Amniotic stem cell (primary cell): ENCODE results near the gene CORO7.

Source experiments
- DNase-seq: peaks from one replicate; lab custom pipeline; 2025; lab: John Stamatoyannopoulos, UW

The CORO7 gene

DNA sequence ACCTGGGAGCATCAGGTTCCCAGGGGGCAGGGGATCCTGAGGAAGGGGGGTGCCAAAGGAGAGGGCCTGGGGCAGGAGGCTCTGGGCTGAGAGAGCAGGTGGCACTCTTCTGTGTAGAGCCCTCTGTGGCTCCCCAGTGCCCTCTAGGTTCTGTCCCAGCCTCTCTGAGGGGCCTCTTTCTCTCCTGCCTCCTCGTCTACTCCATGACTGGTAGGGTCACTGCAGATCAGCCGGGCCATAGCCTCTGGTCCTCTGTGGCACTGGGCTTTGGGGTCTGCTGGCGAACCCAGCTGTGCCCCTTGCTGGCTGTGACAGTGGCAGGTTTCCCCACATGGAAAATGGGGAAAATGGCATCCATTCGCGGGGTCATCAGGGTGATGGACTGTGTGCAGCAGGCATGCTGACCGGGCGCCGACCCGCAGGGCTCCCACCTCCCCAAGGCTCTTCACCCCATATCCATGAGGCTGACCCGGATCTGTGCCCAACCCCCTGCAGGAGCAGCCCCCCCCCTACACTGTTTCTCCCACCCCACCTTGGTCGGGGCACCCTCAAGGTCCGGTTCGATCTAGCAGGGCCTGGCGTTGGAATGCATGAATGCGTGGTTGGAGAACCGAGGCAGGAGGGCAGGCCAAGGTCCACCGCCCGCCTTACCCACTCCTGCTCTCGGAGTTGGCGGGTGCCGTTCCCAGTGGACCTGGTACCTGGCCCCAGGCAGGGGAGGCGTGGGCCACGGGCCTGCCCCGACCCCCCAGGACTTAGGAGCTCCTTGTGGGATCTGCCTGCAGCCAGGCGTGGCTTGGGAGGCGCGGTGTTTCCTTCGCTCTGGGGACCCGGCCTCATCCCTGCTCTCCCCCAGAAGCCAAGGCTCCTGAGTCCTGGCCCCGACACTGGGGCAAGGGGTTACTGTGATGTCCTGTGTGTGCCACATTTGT is 94.0 kb downstream of the CORO7 start:
- no peak for DNase-seq

- DNase-seq: no peak
These were observed 94.9 kb downstream of the CORO7 start for GRCh38 chr16:4321286-4322120.

- DNase-seq: no peak
These were observed 95.7 kb downstream of the CORO7 start for GRCh38 chr16:4320571-4321137.

GRCh38 chr16:4319454-4320421 is 96.7 kb downstream of the CORO7 start:
- DNase-seq: no peak

DNA sequence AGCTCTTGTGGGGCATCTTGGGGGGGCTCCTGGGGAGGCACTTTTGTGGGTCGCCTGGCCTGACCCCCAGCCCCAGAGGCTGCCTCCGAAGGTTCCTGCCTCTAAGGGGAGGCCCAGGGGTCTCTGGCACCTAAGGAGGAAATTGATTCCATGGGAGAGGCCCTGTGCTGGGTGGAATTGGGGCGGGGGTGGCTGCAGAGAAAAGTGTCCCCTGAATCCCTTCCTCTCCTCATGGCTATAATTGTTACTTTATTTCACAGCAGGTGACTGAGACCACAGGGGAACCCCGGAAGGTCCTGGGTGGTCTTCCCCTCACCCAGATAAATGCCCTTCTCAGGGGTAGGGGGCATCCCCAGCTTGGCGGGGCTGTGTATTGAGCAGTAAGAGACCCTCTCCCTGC is 97.4 kb downstream of the CORO7 start:
- DNase-seq: no peak

DNA sequence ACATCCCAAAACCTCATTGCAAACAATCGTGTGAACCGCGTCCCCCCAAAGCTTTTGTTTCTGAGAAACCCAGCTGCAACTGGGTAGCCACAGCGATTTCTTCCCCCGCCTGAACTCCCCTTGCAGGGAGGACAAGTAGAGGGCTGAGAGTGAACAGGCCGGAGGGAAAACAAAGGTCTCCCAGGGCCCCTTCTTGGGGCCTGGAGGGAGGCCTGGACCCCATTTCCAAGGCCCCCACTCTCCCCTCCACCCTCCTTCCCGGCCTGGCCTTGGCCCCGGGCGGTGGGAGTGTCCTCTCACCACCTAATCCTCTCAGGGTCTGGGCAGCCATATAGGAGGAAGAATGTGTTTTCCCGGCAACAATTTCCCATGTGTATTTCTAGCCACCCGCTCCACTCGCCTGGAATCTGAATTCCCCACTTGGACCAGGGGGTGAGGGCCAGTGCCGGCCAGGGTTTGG is 97.9 kb downstream of the CORO7 start:
- DNase-seq: no peak

GRCh38 chr16:4317532-4318450 is 98.6 kb downstream of the CORO7 start:
- no peak for DNase-seq

GRCh38 chr16:4316864-4317531 is 99.4 kb downstream of the CORO7 start:
- no peak for DNase-seq

- DNase-seq: no peak
These were observed 100.1 kb downstream of the CORO7 start for GRCh38 chr16:4316108-4316863.

DNA sequence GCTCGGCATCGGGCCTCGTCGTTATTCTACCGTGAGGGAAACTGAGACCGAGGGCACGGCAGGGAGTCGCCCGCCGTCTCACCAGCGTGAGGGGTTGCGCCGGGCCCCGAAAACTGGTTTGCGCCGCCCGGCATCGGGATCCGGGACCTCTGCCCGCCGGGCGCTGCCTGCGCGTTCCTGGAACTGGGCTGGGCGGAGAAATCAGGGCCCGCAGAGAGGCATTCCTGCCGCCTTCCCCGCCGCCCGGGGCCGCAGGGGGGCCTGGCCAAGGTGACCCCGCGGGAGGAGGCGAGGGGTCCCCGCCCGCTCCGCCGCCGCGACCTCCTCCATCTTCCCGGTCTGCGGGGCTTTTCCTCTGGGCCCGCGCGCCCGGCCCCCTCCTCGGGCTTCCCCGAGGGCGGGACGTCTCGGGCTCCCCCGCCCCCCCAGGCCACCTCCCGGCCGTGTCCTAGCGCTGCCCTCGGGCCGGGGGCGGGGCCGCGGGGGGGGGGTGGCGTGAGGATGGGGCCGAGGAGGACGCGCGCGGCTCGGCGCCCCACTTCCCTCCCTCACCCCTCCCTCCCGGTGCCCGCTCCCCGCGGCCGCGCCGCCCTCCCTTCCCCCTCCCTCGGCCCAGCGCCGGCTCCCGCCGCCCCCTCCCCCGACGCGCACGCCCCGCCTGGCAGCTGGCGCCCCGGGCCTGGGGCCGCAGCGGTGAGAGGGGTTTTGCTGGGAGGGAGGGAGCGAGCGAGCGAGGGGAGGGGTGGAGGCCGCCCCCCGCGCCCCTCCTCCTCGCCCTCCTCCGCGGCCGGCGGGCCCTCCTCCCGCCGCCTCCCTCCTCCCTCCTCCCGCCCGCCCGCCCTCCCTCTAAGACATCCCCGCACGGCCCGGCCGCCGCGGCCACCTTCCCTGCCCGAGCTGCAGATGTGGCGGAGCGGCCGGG is 100.9 kb downstream of the CORO7 start, which contains the start of gene GLIS2:
Gene GLIS2, plus strand, starts transcription at position 882 of the 922 bp plus-strand sequence. CDS start 16,214 bp downstream, outside the sequence.
- peak; percentile 73 for DNase-seq

GRCh38 chr16:4314532-4315185 is 101.7 kb downstream of the CORO7 start:
- DNase-seq: no peak

GRCh38 chr16:4313563-4314531 is 102.5 kb downstream of the CORO7 start:
- DNase-seq: no peak

DNA sequence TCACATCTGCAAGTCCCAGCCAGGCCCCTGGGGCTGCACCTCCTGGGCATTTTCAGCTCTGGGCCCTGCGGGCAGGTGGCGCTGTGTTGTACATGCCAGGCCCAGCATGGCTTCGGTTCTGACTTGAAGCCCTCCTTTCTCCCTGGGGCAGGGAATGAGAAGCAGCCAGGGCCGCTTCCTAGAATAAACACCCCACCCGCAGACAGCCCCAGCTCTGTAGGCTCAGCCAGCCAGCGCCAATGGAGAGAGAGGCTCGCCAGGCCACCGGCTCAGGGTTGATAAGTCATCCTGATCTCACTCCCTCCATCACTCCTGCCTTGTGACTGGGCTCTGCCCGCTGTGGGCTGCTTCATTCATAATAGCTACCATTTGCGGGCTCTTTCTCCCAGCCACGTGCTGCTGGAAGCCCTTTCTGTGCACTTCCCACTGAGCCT is 106.5 kb downstream of the CORO7 start:
- peak; percentile 42 for DNase-seq

DNA sequence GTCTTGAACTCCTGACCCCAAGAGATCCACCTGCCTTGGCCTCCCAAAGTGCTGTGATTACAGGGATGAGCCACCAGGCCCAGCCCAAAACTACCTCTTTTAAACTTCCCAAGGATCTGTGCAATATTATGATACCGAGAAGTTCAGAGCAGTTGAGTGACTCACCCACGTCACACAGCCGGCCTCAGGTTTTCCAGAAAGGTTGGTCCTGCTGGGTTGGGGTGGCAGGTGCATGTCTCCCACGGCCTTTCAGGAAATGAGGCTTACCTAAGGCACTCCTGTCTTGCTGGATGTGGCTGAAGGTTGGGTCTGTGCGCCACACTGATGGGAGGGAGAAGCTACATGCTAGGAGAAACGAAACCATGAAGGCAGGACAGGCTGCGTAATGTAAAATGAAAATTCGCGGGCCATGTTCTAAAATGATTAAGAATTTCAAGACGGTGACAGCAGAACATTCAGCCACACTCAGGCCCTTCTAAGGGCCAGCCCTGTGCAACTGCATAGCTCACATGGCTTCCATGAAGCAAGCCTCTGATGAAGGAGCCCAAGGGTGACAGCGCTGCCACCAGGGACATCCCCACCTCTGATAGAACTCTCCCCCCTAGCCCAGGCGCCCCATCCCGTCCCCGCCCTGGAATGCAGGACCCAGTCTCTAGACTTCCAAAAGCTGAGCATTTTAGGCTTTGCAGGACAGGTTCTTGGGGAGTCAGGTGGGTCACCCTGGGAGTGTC is 107.1 kb downstream of the CORO7 start:
- DNase-seq: no peak
